H1 (cell line): ENCODE results near the gene GPATCH4. TPM values are rescaled to one million over a fixed set of nuclear protein-coding genes. Genes with fewer than 3 reads are reported as not detected.

Experiments
- CTCF ChIA-PET: fragments of 300-600 bp; sonication (Branson Sonifier 250); formaldehyde crosslinking; loops from one replicate; lab custom pipeline; 2021; ENCODE audit not compliant: partially characterized antibody; lab: Charles Lee
- POLR2A ChIA-PET: fragments of 300-600 bp; sonication (Branson Sonifier 250); formaldehyde crosslinking; loops from one replicate; lab custom pipeline; 2021; ENCODE audit warnings: inconsistent platforms; ENCODE audit not compliant: partially characterized antibody; lab: Charles Lee
- DNase-seq, 2 experiments: peaks; one replicate each; pipeline versions ENCODE4 v3.0.0 to v3.0.0-alpha.2; 2010 to 2022; ENCODE audit warnings: low spot score in 2 of 2, low read depth in 1 of 2, mixed read lengths in 1 of 2
- FAIRE-seq: peaks from 2 replicates; lab custom pipeline; 2011; peaks lifted over from hg19 to GRCh38; lab: Jason Lieb, UNC
- H2AFZ ChIP-seq: 2 replicates; pipeline ENCODE4 v1.8.1; 2012; ENCODE audit warnings: low read length, inconsistent platforms
- H2AK5ac ChIP-seq: 2 replicates; pipeline ENCODE4 v1.6.1; 2013; ENCODE audit warnings: low read depth, low read length
- H2BK120ac ChIP-seq: replicated peaks from 2 replicates; pipeline ENCODE3; 2013; ENCODE audit warnings: low read depth, low read length, inconsistent platforms
- H2BK12ac ChIP-seq: 2 replicates; pipeline ENCODE4 v1.6.1; 2013; ENCODE audit warnings: low read depth, low read length
- H2BK15ac ChIP-seq: 2 replicates; pipeline ENCODE4 v1.6.1; 2013; ENCODE audit warnings: low read length
- H2BK20ac ChIP-seq: 2 replicates; pipeline ENCODE4 v1.6.1; 2013; ENCODE audit warnings: low read length
- H2BK5ac ChIP-seq: 2 replicates; pipeline ENCODE4 v1.6.1; 2013; ENCODE audit warnings: low read depth, low read length
- H3K14ac ChIP-seq: 2 replicates; pipeline ENCODE4 v1.6.1; 2013; ENCODE audit warnings: inconsistent platforms; ENCODE audit not compliant: insufficient read length
- H3K18ac ChIP-seq: 2 replicates; pipeline ENCODE4 v1.6.1; 2013; ENCODE audit warnings: low read length; ENCODE audit errors: extremely low read depth
- H3K23ac ChIP-seq: 2 replicates; pipeline ENCODE4 v1.6.1; 2013; ENCODE audit warnings: inconsistent platforms; ENCODE audit not compliant: insufficient read length
- H3K23me2 ChIP-seq: 2 replicates; pipeline ENCODE4 v1.6.1; 2013; ENCODE audit warnings: low read depth, low read length
- H3K27ac ChIP-seq: 2 replicates; pipeline ENCODE4 v1.6.1; 2011; ENCODE audit warnings: low read depth, low read length, inconsistent platforms
- H3K27me3 ChIP-seq, 4 experiments: replicated peaks in 1 of 4; 1 replicate in 1 of 4; 2 replicates in 3 of 4; pipeline versions ENCODE4 v1.6.1 to v1.8.1; 2011 to 2013; ENCODE audit warnings: low read length in 3 of 4, mild to moderate bottlenecking in 3 of 4, inconsistent platforms in 2 of 4, mixed read lengths in 2 of 4, moderate library complexity in 1 of 4; ENCODE audit not compliant: control insufficient read depth in 3 of 4, insufficient read depth in 3 of 4; ENCODE audit errors: extremely low read depth in 1 of 4
- H3K36me3 ChIP-seq, 4 experiments: 2 replicates each; pipeline versions ENCODE4 v1.6.1 to v1.8.1; 2011 to 2013; ENCODE audit warnings: mild to moderate bottlenecking in 4 of 4, low read length in 3 of 4, moderate library complexity in 2 of 4, control low read depth in 1 of 4, inconsistent platforms in 1 of 4; ENCODE audit not compliant: insufficient read depth in 4 of 4, control insufficient read depth in 2 of 4
- H3K4ac ChIP-seq: replicated peaks from 2 replicates; pipeline ENCODE3; 2013; ENCODE audit warnings: low read length, low read depth, mixed read lengths, inconsistent platforms; ENCODE audit not compliant: insufficient read length
- H3K4me1 ChIP-seq, 4 experiments: replicated peaks in 1 of 4; 1 replicate in 1 of 4; 2 replicates in 3 of 4; pipeline versions ENCODE4 v1.6.1 to v1.8.1; 2011 to 2013; ENCODE audit warnings: low read length in 3 of 4, inconsistent platforms in 2 of 4, mixed read lengths in 1 of 4; ENCODE audit not compliant: insufficient read depth in 4 of 4, control insufficient read depth in 3 of 4
- H3K4me2 ChIP-seq, 2 experiments: 2 replicates each; pipeline versions ENCODE4 v1.6.1 to v1.8.1; 2011 to 2013; ENCODE audit warnings: low read depth in 2 of 2, low read length in 2 of 2, control low read depth in 1 of 2, inconsistent platforms in 1 of 2, mild to moderate bottlenecking in 1 of 2; ENCODE audit not compliant: insufficient read depth in 1 of 2
- H3K4me3 ChIP-seq, 4 experiments: fragments of 200-600, 300-600 bp in 1 of 4; sonication (generic), shearing (Covaris generic), sonication (Bioruptor Twin) in 1 of 4; 2 replicates each; pipeline versions ENCODE4 v1.5.1 to v1.8.1; 2011 to 2016; ENCODE audit warnings: low read length in 4 of 4, low read depth in 3 of 4, control low read depth in 2 of 4, inconsistent platforms in 2 of 4, mild to moderate bottlenecking in 2 of 4, mixed read lengths in 1 of 4, moderate library complexity in 1 of 4; ENCODE audit not compliant: insufficient read depth in 2 of 4; ENCODE audit errors: extremely low read depth in 1 of 4
- H3K56ac ChIP-seq: replicated peaks from 2 replicates; pipeline ENCODE3; 2013; ENCODE audit warnings: low read depth, mild to moderate bottlenecking, mixed read lengths, low read length, inconsistent platforms; ENCODE audit not compliant: insufficient read length
- H3K79me1 ChIP-seq: 2 replicates; pipeline ENCODE4 v1.6.1; 2013; ENCODE audit warnings: low read depth, low read length, control low read depth
- H3K79me2 ChIP-seq, 2 experiments: 2 replicates each; pipeline versions ENCODE4 v1.6.1 to v1.8.1; 2012 to 2013; ENCODE audit warnings: low read length in 2 of 2, mild to moderate bottlenecking in 2 of 2, inconsistent platforms in 1 of 2; ENCODE audit not compliant: insufficient read depth in 2 of 2, control insufficient read depth in 1 of 2
- H3K9ac ChIP-seq, 4 experiments: replicated peaks in 1 of 4; 1 replicate in 1 of 4; 2 replicates in 3 of 4; pipeline versions ENCODE4 v1.6.1 to v1.8.1; 2011 to 2013; ENCODE audit warnings: low read depth in 3 of 4, low read length in 3 of 4, control low read depth in 2 of 4, mild to moderate bottlenecking in 2 of 4, moderate library complexity in 2 of 4, inconsistent platforms in 1 of 4; ENCODE audit errors: extremely low read depth in 1 of 4
- H3K9me3 ChIP-seq, 2 experiments: 2 replicates each; pipeline versions ENCODE4 v1.6.1 to v1.8.1; 2012 to 2013; ENCODE audit warnings: mild to moderate bottlenecking in 2 of 2, moderate library complexity in 2 of 2, control low read depth in 1 of 2, inconsistent platforms in 1 of 2, low read depth in 1 of 2, low read length in 1 of 2, mixed read lengths in 1 of 2; ENCODE audit not compliant: insufficient read depth in 2 of 2
- H4K20me1 ChIP-seq, 2 experiments: replicated peaks in 1 of 2; 2 replicates each; pipeline versions ENCODE3 to v1.8.1; 2011 to 2013; ENCODE audit warnings: inconsistent platforms in 2 of 2, low read length in 2 of 2, mild to moderate bottlenecking in 1 of 2; ENCODE audit not compliant: insufficient read depth in 2 of 2, control insufficient read depth in 1 of 2
- H4K5ac ChIP-seq: 2 replicates; pipeline ENCODE4 v1.6.1; 2013; ENCODE audit warnings: low read length, low read depth, mixed read lengths, inconsistent platforms; ENCODE audit not compliant: insufficient read length
- H4K8ac ChIP-seq: 2 replicates; pipeline ENCODE4 v1.8.0; 2013; ENCODE audit warnings: mild to moderate bottlenecking, moderate library complexity, low read length, inconsistent platforms; ENCODE audit not compliant: insufficient read depth; ENCODE audit errors: extremely low read depth
- H4K91ac ChIP-seq: replicated peaks from 2 replicates; pipeline ENCODE3; 2013; ENCODE audit warnings: low read length, mixed read lengths, inconsistent platforms; ENCODE audit not compliant: insufficient read length
- CBX5 ChIP-seq: fragments of 300-800, 300-1000 bp; sonication (generic); IDR thresholded peaks from 2 replicates; pipeline ENCODE4 v1.7.1; 2016; ENCODE audit warnings: antibody characterized with exemption, low read length, low read depth
- CBX8 ChIP-seq: fragments of 300-800, 300-1000 bp; sonication (generic); IDR thresholded peaks from 2 replicates; pipeline ENCODE4 v1.7.1; 2016; ENCODE audit warnings: low read depth, low read length, borderline replicate concordance
- EP300 ChIP-seq, 2 experiments: IDR thresholded peaks; 1 replicate in 1 of 2; 2 replicates in 1 of 2; pipeline ENCODE4 v1.6.1; 2011 to 2012; ENCODE audit warnings: low read depth in 2 of 2, low read length in 2 of 2, mild to moderate bottlenecking in 2 of 2, borderline replicate concordance in 1 of 2, inconsistent platforms in 1 of 2, moderate library complexity in 1 of 2
- EZH2 ChIP-seq: fragments of 200-600 bp; sonication (generic); IDR thresholded peaks from 2 replicates; pipeline ENCODE4 v1.7.1; 2012; ENCODE audit warnings: low read depth, mild to moderate bottlenecking, moderate library complexity, low read length, inconsistent platforms; ENCODE audit not compliant: severe bottlenecking
- WGBS, 2 experiments: shearing (Covaris generic) in 1 of 2; methylation state at CpG; one replicate each; pipeline versions ENCODE4 v1.1.6 to v1.1.7; 2013 to 2015; ENCODE audit warnings: low lambda C conversion rate in 2 of 2, mixed read lengths in 2 of 2, inconsistent platforms in 1 of 2, low coverage in 1 of 2, missing lambda C conversion rate in 1 of 2; ENCODE audit not compliant: insufficient replicate concordance in 2 of 2, insufficient coverage in 1 of 2, insufficient read length in 1 of 2; ENCODE audit errors: extremely low coverage in 1 of 2, missing lambda C conversion rate in 1 of 2; 5-methylcytosine and 5-hydroxymethylcytosine counted together
- polyA plus RNA-seq, 7 experiments: library from polyadenylated mRNA; depleted of rRNA in 3 of 7; stranded (reverse) in 5 of 7; unstranded in 2 of 7; fragments of >200 nt in 5 of 7; fragments of 200-250 nt in 2 of 7; gene quantifications; 1 replicate in 5 of 7; 2 replicates in 1 of 7; 4 replicates in 1 of 7; pipeline versions ENCODE4 v1.2.1 to v1.2.3, GENCODE V29; 2011 to 2013; ENCODE audit warnings: missing spikeins in 2 of 7, mixed read lengths in 2 of 7
- total RNA-seq: library from RNA; stranded (reverse); fragmentation: NEBNext Ultra II Directional; extraction: Animal tissue kit (Norgen Biotek cat#: 25700); gene quantifications from 2 replicates; pipeline ENCODE4 v1.2.1, GENCODE V29; 2021

The GPATCH4 gene
- total and polyA plus RNA-seq, 2 of the 8 experiments (the other 6 are each of a cell fraction or from before 2014, with no cell fraction given) = 20.5 to 47.9 TPM

GRCh38 chr1:156639601-156640101, 38.4 kb upstream of the GPATCH4 start:
- peak overlapping the region; percentile 78; the same call in 1 of the 2 replicates for H2BK12ac ChIP-seq

More at GRCh38 chr1:156639601-156640101, 38.4 kb upstream of the GPATCH4 start:
- Histone ChIP-seq H3K18ac (no peak overlapping the region), H3K27ac (no peak overlapping the region), H3K14ac (no peak overlapping the region), H3K4me1 (peaks cover 3 to 21% (median 15%) of the 10 kb centered on the region in 4 experiments), H2BK5ac (no peak overlapping the region), H3K79me1 (no peaks in the 10 kb centered on the region; the same call in 1 of the 2 replicates), H2BK120ac (no peak overlapping the region), H4K91ac (peak overlapping the region; percentile 41), H2AFZ (no peak overlapping the region), H4K8ac (no peak overlapping the region), H3K79me2 (no peaks in the 10 kb centered on the region), H3K27me3 (peaks cover 7 to 63% (median 54%) of the 10 kb centered on the region in 4 experiments), H4K5ac (no peak overlapping the region), H2AK5ac (0 out of 2 replicates have a peak overlapping the region, but pooled peaks have one; percentile 34), H3K4ac (no peak overlapping the region), H3K9me3 (no peaks in the 10 kb centered on the region), H3K36me3 (no peaks in the 10 kb centered on the region), H4K20me1 (peaks cover 0 to 2% of the 10 kb centered on the region in 2 experiments), H2BK15ac (peak overlapping the region; percentile 85; the same call in 1 of the 2 replicates), H3K9ac (no peak overlapping the region), H3K4me2 (no peak overlapping the region), H2BK20ac (0 out of 2 replicates have a peak overlapping the region, but pooled peaks have one; percentile 41), H3K4me3 (no peak overlapping the region), H3K56ac (no peak overlapping the region), H3K23me2 (peaks cover 11% of the 10 kb centered on the region; the same call in 1 of the 2 replicates), H3K23ac (no peak overlapping the region)
- FAIRE-seq = no peak
- ChIA-PET CTCF (interaction anchor here (0.6 to 43.0 kb wide), 6 partner anchors 4 to 195 kb away, joined by 3 to 868 read pairs (median 522); partner anchors contain the start of genes BCAN, HAPLN2, NES and TTC24), POLR2A (interaction anchor here (0.9 to 1.7 kb wide), 3 partner anchors 20 to 38 kb away, joined by 3 to 6 read pairs (median 3); partner anchors contain the start of gene HAPLN2)
- DNase-seq = no peak
- no peak for TF ChIP-seq CBX8
- TF ChIP-seq EP300 (IDR thresholded peaks at IDR 0.05; ENCODE audit: borderline replicate concordance in 1 of 2, low read depth in 2 of 2, low read length in 2 of 2) = no peak
- TF ChIP-seq EZH2 = no peak
- TF ChIP-seq CBX5 = no peak
- 88% methylated on average over 6 of the region's 6 CpGs; no CpG with 5 or more reads in 1 of the 2 experiments for WGBS, 2 experiments
